Gastroesophageal sphincter (tissue), 4 donors: ENCODE measurements around the gene UBA1. TPM values are rescaled to one million over a fixed set of nuclear protein-coding genes. Genes with fewer than 3 reads are reported as not detected.

ENCODE experiments used
- ATAC-seq: fragments of 150-250 bp; one replicate; pipeline ENCODE4 v1.9.1; 2016; ENCODE audit warnings: mild to moderate bottlenecking, moderate library complexity
- H3K27ac ChIP-seq, 4 donors: fragments of 200-600 bp; sonication (generic) in 3 of 4; 1 replicate in 3 of 4; 2 replicates in 1 of 4; pipeline ENCODE4 v1.5.1; 2016 to 2019
- H3K27me3 ChIP-seq: fragments of 200-600 bp; sonication (generic); one replicate; pipeline ENCODE4 v1.5.1; 2019
- H3K36me3 ChIP-seq, 2 donors: fragments of 200-600 bp; sonication (generic); one replicate each; pipeline ENCODE4 v1.5.1; 2019; ENCODE audit warnings: control low read depth in 1 of 2
- H3K4me1 ChIP-seq, 3 donors: fragments of 200-600 bp; sonication (generic); 1 replicate in 2 of 3; 2 replicates in 1 of 3; pipeline ENCODE4 v1.5.1; 2016 to 2019; ENCODE audit warnings: control low read depth in 2 of 3
- H3K4me3 ChIP-seq, 2 donors: fragments of 200-600 bp; sonication (generic); one replicate each; pipeline ENCODE4 v1.5.1; 2019; ENCODE audit warnings: mild to moderate bottlenecking in 1 of 2, moderate library complexity in 1 of 2
- H3K9me3 ChIP-seq, 3 donors: fragments of 200-600 bp; sonication (generic); one replicate each; pipeline ENCODE4 v1.5.1; 2017 to 2019; ENCODE audit warnings: control low read depth in 2 of 3
- CTCF ChIP-seq, 4 experiments: fragments of 200-600 bp in 2 of 4; fragments of 450-650 bp in 2 of 4; sonication (generic) in 1 of 4; IDR thresholded peaks; one replicate each; pipeline ENCODE4 v1.5.1; 2017 to 2019; ENCODE audit warnings: antibody characterized with exemption in 4 of 4, mild to moderate bottlenecking in 2 of 4, moderate library complexity in 2 of 4
- EP300 ChIP-seq: sonication (generic); formaldehyde crosslinking; IDR thresholded peaks from one replicate; pipeline ENCODE4 v1.6.1; 2017; ENCODE audit warnings: antibody characterized with exemption, mild to moderate bottlenecking
- POLR2A ChIP-seq, 2 donors: fragments of 450-650 bp; IDR thresholded peaks; one replicate each; pipeline ENCODE4 v1.6.1; 2017; ENCODE audit warnings: antibody characterized with exemption in 2 of 2, mild to moderate bottlenecking in 2 of 2, moderate library complexity in 1 of 2
- POLR2AphosphoS5 ChIP-seq: sonication (generic); formaldehyde crosslinking; IDR thresholded peaks from one replicate; pipeline ENCODE4 v1.6.1; 2017; ENCODE audit warnings: antibody characterized with exemption
- WGBS, 2 donors: methylation state at CpG; one replicate each; pipeline ENCODE4 v1.1.5; 2018; ENCODE audit warnings: low coverage in 1 of 2; 5-methylcytosine and 5-hydroxymethylcytosine counted together
- total RNA-seq, 4 donors: library from RNA; depleted of rRNA; stranded (reverse); fragments of >200 nt; gene quantifications; one replicate each; pipeline ENCODE4 v1.1.0, GENCODE V29; 2016

UBA1 gene
- total RNA-seq, 4 donors from 2014 or later: 108 to 211 (median 123) TPM

GRCh38 chrX:47204970-47205369, 11.3 kb downstream of the UBA1 start:
- Histone ChIP-seq H3K4me1 (peaks cover 0 to 5% (median 0%) of the 10 kb centered on the region in 3 donors), H3K27me3 (no peaks in the 10 kb centered on the region), H3K9me3 (no peaks in the 10 kb centered on the region), H3K36me3 (peaks cover 4 to 99% of the 10 kb centered on the region in 2 donors), H3K27ac (no peak overlapping the region), H3K4me3 (no peak overlapping the region)
- no peak for ATAC-seq
- whole genome bisulfite sequencing, 2 donors: 48 to 66% methylated on average over 2 to 5 of the region's 5 CpGs
- TF ChIP-seq POLR2AphosphoS5 (no peak), POLR2A (IDR thresholded peaks at IDR 0.05) (no peak), CTCF (IDR thresholded peaks at IDR 0.05) (no peak), EP300 (no peak)

GRCh38 chrX:47206316-47206715, 12.7 kb downstream of the UBA1 start:
- no peak for ATAC-seq
- Histone ChIP-seq H3K9me3 (no peaks in the 10 kb centered on the region), H3K4me1 (no peaks in the 10 kb centered on the region), H3K36me3 (peaks cover 4 to 99% of the 10 kb centered on the region in 2 donors), H3K4me3 (no peak overlapping the region), H3K27ac (no peak overlapping the region), H3K27me3 (no peaks in the 10 kb centered on the region)
- 43% methylated on average over 1 of the region's 3 CpGs; no CpG with 5 or more reads in 1 of the 2 donors for WGBS, 2 donors
- TF ChIP-seq POLR2AphosphoS5 (no peak), POLR2A (IDR thresholded peaks at IDR 0.05) (no peak), EP300 (no peak), CTCF (IDR thresholded peaks at IDR 0.05) (no peak)

- Histone ChIP-seq H3K27ac (no peak overlapping the region), H3K4me1 (no peaks in the 10 kb centered on the region), H3K9me3 (no peaks in the 10 kb centered on the region), H3K4me3 (no peak overlapping the region), H3K36me3 (peaks cover 0 to 99% of the 10 kb centered on the region in 2 donors), H3K27me3 (no peaks in the 10 kb centered on the region)
- 83% methylated on average over 11 of the region's 12 CpGs; no CpG with 5 or more reads in 1 of the 2 donors for WGBS, 2 donors
- no peak for TF ChIP-seq EP300
- ATAC-seq: no peak
Measured at GRCh38 chrX:47208108-47208507, 14.5 kb downstream of the UBA1 start.

- H3K27ac ChIP-seq: no peak overlapping the region
- WGBS, 2 donors: 60% methylated on average over 2 of the region's 16 CpGs; no CpG with 5 or more reads in 1 of the 2 donors
- no peak overlapping the region for H3K4me3 ChIP-seq
- no peaks in the 10 kb centered on the region for H3K4me1 ChIP-seq
- ATAC-seq: no peak
- peaks cover 0 to 100% of the 10 kb centered on the region in 2 donors for H3K36me3 ChIP-seq
- no peak for TF ChIP-seq EP300
- TF ChIP-seq CTCF (IDR thresholded peaks at IDR 0.05): no peak
- no peak for TF ChIP-seq POLR2AphosphoS5
- no peak for TF ChIP-seq POLR2A (IDR thresholded peaks at IDR 0.05)
- no peaks in the 10 kb centered on the region for H3K27me3 ChIP-seq
- H3K9me3 ChIP-seq: no peaks in the 10 kb centered on the region
Measured at GRCh38 chrX:47209508-47210238, 16.0 kb downstream of the UBA1 start.

GRCh38 chrX:47210661-47211425, 17.2 kb downstream of the UBA1 start:
- Histone ChIP-seq H3K27ac (no peak overlapping the region), H3K4me1 (no peaks in the 10 kb centered on the region), H3K9me3 (no peaks in the 10 kb centered on the region), H3K4me3 (no peak overlapping the region), H3K27me3 (no peaks in the 10 kb centered on the region), H3K36me3 (peaks cover 0 to 100% of the 10 kb centered on the region in 2 donors)
- ATAC-seq: no peak
- TF ChIP-seq POLR2AphosphoS5 (no peak), POLR2A (IDR thresholded peaks at IDR 0.05) (no peak), CTCF (IDR thresholded peaks at IDR 0.05) (no peak), EP300 (no peak)
- WGBS, 2 donors: 100% methylated on average over 2 of the region's 15 CpGs; no CpG with 5 or more reads in 1 of the 2 donors
